Occipital lobe (tissue), 2 donors: ENCODE results near the gene ADAMTS17. TPM values are rescaled to one million over a fixed set of nuclear protein-coding genes. Genes with fewer than 3 reads are reported as not detected.
"Not testable (repeated sequence)": the region's sequence is repeated elsewhere in the genome, so short reads cannot be mapped to it uniquely, and the experiment has no call there.

Experiments used
- DNase-seq: peaks from one replicate; lab custom pipeline; 2025; lab: John Stamatoyannopoulos, UW
- total RNA-seq: library from RNA; depleted of rRNA; stranded (reverse); fragments of >200 nt; gene quantifications from one replicate; pipeline ENCODE4 v1.2.3, GENCODE V29; 2014

ADAMTS17 gene
- total RNA-seq, 1 donor from 2014 or later = 5.1 TPM

GRCh38 chr15:99956820-99957641, 384.7 kb downstream of the ADAMTS17 start:
- no peak for DNase-seq

GRCh38 chr15:99956022-99956775, 385.6 kb downstream of the ADAMTS17 start:
- no peak for DNase-seq

- DNase-seq = no peak
Observed at GRCh38 chr15:99955532-99955931, 386.2 kb downstream of the ADAMTS17 start.

- DNase-seq = no peak
Observed at GRCh38 chr15:99955181-99955525, 386.6 kb downstream of the ADAMTS17 start.

- DNase-seq = no peak
Observed at GRCh38 chr15:99954361-99955180, 387.2 kb downstream of the ADAMTS17 start.

GRCh38 chr15:99953886-99954285, 387.9 kb downstream of the ADAMTS17 start:
- DNase-seq = no peak

- DNase-seq = no peak
Observed at GRCh38 chr15:99951511-99951910, 390.3 kb downstream of the ADAMTS17 start.

- DNase-seq = no peak
Observed at GRCh38 chr15:99944131-99944530, 397.6 kb downstream of the ADAMTS17 start.

- DNase-seq = no peak
Observed at GRCh38 chr15:99943466-99943865, 398.3 kb downstream of the ADAMTS17 start.

GRCh38 chr15:99932676-99933402, 408.9 kb downstream of the ADAMTS17 start:
- DNase-seq = no peak

GRCh38 chr15:99931703-99932603, 409.8 kb downstream of the ADAMTS17 start:
- no peak for DNase-seq

GRCh38 chr15:99930696-99931095, 411.1 kb downstream of the ADAMTS17 start:
- no peak for DNase-seq

- no peak for DNase-seq
Observed at GRCh38 chr15:99929266-99929665, 412.5 kb downstream of the ADAMTS17 start.

- DNase-seq = peak; percentile 69
Observed at GRCh38 chr15:99928429-99928981, 413.3 kb downstream of the ADAMTS17 start.

GRCh38 chr15:99926532-99926931, 415.2 kb downstream of the ADAMTS17 start:
- not testable (repeated sequence) for DNase-seq

- DNase-seq = peak; percentile 17
Observed at GRCh38 chr15:99925661-99926461, 415.9 kb downstream of the ADAMTS17 start.

GRCh38 chr15:99923711-99924110, 418.1 kb downstream of the ADAMTS17 start:
- no peak for DNase-seq
